Measurements from ENCODE around the gene RBP2.

The RBP2 gene

GRCh38 chr3:139476348-139476747 is at the start of gene RBP2:
Gene RBP2 (minus strand): TSS chr3:139476516. CDS start chr3:139476459, 57 bp downstream.
- Histone ChIP-seq H3K9me3 (ENCODE audit: control insufficient read depth, insufficient read depth, low read length) (no peaks in the 10 kb centered on the region), H3K27me3 (ENCODE audit: control insufficient read depth, insufficient read depth, low read length) (no peaks in the 10 kb centered on the region)

DNA sequence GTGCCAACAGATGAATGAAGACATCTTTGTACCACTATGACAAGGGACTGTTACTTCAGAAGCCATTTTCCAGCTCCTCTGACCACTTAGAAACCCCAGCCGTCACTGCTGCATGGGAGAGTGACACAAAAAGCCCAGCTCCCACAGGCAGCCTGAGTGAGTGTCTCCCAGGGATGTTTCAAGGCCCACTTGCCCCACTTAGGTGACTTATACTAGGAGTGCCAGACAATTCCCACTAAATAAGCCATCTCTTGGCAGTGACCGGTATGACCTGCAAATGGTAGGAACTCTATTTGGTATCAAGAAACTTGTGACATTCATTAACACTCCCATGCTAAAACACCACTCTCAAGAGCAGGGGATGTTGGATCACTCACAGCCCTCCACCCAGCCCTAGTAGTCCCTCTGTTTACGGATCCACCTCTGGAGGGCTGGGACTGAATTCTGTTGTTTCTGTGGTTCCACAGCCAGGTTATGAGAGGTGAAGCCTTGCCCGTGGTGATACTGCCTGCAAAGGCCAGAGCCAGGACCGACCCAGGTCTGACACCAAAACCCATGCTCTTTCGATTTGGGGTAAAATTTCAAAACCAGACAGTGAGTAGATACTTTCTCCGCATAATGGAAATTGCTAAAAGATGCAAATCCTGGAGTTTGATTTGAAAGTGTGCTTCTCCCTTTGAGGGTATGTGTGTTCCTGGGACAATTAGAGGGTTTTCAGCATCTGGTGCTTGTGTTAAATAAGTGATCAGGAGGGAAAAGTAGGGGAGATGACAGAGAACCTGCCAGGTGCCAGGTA is 48.7 kb upstream of the RBP2 start:
- Histone ChIP-seq H3K9ac (ENCODE audit: low read depth, low read length) (no peak overlapping the region), H3K4me3 (ENCODE audit: low read depth, low read length) (no peak overlapping the region), H3K27me3 (ENCODE audit: control insufficient read depth, insufficient read depth, low read length) (peaks cover 10% of the 10 kb centered on the region), H3K4me1 (ENCODE audit: control insufficient read depth, insufficient read depth, low read length) (peaks cover 6% of the 10 kb centered on the region), H3K9me3 (ENCODE audit: control insufficient read depth, insufficient read depth, low read length) (no peaks in the 10 kb centered on the region), H3K36me3 (ENCODE audit: control insufficient read depth, insufficient read depth, low read length) (no peaks in the 10 kb centered on the region)

More at GRCh38 chr3:139476348-139476747, at the start of gene RBP2:
- Histone ChIP-seq H3K4me3 (ENCODE audit: low read depth, low read length) (no peak within 1 kb of the TSS), H3K9ac (ENCODE audit: low read depth, low read length) (no peak within 1 kb of the TSS), H3K36me3 (ENCODE audit: control insufficient read depth, insufficient read depth, low read length) (no peaks in the 10 kb centered on the region), H3K4me1 (ENCODE audit: control insufficient read depth, insufficient read depth, low read length) (no peaks in the 10 kb centered on the region)

DNA sequence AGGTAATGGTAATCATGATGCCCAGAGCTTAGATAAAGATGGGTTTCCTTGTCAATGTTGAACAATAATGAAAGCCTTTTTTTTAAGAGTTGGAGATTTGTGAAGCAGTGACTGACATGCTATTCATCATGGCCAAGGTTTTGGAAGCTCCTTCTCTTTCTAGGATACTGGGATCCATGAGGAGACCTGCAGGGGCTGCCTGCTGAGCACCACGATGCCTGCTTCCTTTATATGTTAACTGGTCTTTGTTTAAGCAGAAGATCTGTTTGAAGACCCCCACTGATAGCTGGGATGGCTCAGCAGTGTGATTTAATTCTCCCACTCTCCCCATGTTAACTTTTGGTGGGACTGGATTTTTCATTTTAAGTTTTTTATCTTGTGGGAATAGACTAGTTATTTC is 47.4 kb upstream of the RBP2 start:
- Histone ChIP-seq H3K9me3 (ENCODE audit: control insufficient read depth, insufficient read depth, low read length) (no peaks in the 10 kb centered on the region), H3K9ac (ENCODE audit: low read depth, low read length) (no peak overlapping the region), H3K4me3 (ENCODE audit: low read depth, low read length) (no peak overlapping the region), H3K4me1 (ENCODE audit: control insufficient read depth, insufficient read depth, low read length) (peaks cover 6% of the 10 kb centered on the region), H3K27me3 (ENCODE audit: control insufficient read depth, insufficient read depth, low read length) (peaks cover 7% of the 10 kb centered on the region), H3K36me3 (ENCODE audit: control insufficient read depth, insufficient read depth, low read length) (no peaks in the 10 kb centered on the region)

- no peak overlapping the region for H3K9ac ChIP-seq (ENCODE audit: low read depth, low read length)
- peaks cover 6% of the 10 kb centered on the region for H3K4me1 ChIP-seq (ENCODE audit: control insufficient read depth, insufficient read depth, low read length)
- H3K4me3 ChIP-seq (ENCODE audit: low read depth, low read length) = no peak overlapping the region
- no peaks in the 10 kb centered on the region for H3K9me3 ChIP-seq (ENCODE audit: control insufficient read depth, insufficient read depth, low read length)
- H3K27me3 ChIP-seq (ENCODE audit: control insufficient read depth, insufficient read depth, low read length) = peaks cover 7% of the 10 kb centered on the region
- H3K36me3 ChIP-seq (ENCODE audit: control insufficient read depth, insufficient read depth, low read length) = no peaks in the 10 kb centered on the region
Measured at GRCh38 chr3:139523166-139523565, 46.9 kb upstream of the RBP2 start.

DNA sequence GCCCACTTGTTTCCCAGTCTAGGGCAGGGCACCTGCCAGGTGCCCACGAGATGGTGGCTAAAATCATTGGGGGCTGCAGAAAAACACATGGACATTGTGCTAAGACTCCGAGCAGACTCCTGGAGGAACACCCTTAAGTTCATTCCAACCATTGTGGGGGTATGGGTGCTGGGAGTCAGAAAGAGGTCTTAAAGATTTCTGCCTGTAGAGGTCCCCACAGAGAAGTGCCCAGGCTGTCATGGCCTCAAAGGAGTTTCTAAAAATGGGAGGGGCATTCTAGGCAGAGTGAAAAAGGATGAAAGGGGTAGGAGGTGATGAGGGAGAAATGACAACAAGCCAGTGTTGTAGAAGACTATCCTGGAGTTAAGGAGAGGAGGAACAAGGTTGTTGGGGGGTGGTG is 46.1 kb upstream of the RBP2 start:
- Histone ChIP-seq H3K27me3 (ENCODE audit: control insufficient read depth, insufficient read depth, low read length) (peaks cover 7% of the 10 kb centered on the region), H3K36me3 (ENCODE audit: control insufficient read depth, insufficient read depth, low read length) (no peaks in the 10 kb centered on the region), H3K9me3 (ENCODE audit: control insufficient read depth, insufficient read depth, low read length) (no peaks in the 10 kb centered on the region), H3K4me1 (ENCODE audit: control insufficient read depth, insufficient read depth, low read length) (peaks cover 6% of the 10 kb centered on the region), H3K4me3 (ENCODE audit: low read depth, low read length) (no peak overlapping the region), H3K9ac (ENCODE audit: low read depth, low read length) (no peak overlapping the region)

- Histone ChIP-seq H3K27me3 (ENCODE audit: control insufficient read depth, insufficient read depth, low read length) (peaks cover 7% of the 10 kb centered on the region), H3K9ac (ENCODE audit: low read depth, low read length) (no peak overlapping the region), H3K36me3 (ENCODE audit: control insufficient read depth, insufficient read depth, low read length) (no peaks in the 10 kb centered on the region), H3K9me3 (ENCODE audit: control insufficient read depth, insufficient read depth, low read length) (no peaks in the 10 kb centered on the region), H3K4me3 (ENCODE audit: low read depth, low read length) (no peak overlapping the region), H3K4me1 (ENCODE audit: control insufficient read depth, insufficient read depth, low read length) (peaks cover 6% of the 10 kb centered on the region)
Measured at GRCh38 chr3:139521816-139522215, 45.5 kb upstream of the RBP2 start.

- peaks cover 6% of the 10 kb centered on the region for H3K4me1 ChIP-seq (ENCODE audit: control insufficient read depth, insufficient read depth, low read length)
- H3K27me3 ChIP-seq (ENCODE audit: control insufficient read depth, insufficient read depth, low read length) = peaks cover 7% of the 10 kb centered on the region
- no peaks in the 10 kb centered on the region for H3K36me3 ChIP-seq (ENCODE audit: control insufficient read depth, insufficient read depth, low read length)
- H3K9me3 ChIP-seq (ENCODE audit: control insufficient read depth, insufficient read depth, low read length) = no peaks in the 10 kb centered on the region
- no peak overlapping the region for H3K9ac ChIP-seq (ENCODE audit: low read depth, low read length)
- no peak overlapping the region for H3K4me3 ChIP-seq (ENCODE audit: low read depth, low read length)
Measured at GRCh38 chr3:139521144-139521543, 44.8 kb upstream of the RBP2 start.

GRCh38 chr3:139519998-139520737 is 43.9 kb upstream of the RBP2 start:
- H3K4me3 ChIP-seq (ENCODE audit: low read depth, low read length) = no peak overlapping the region
- no peak overlapping the region for H3K9ac ChIP-seq (ENCODE audit: low read depth, low read length)
- no peaks in the 10 kb centered on the region for H3K36me3 ChIP-seq (ENCODE audit: control insufficient read depth, insufficient read depth, low read length)
- H3K4me1 ChIP-seq (ENCODE audit: control insufficient read depth, insufficient read depth, low read length) = peaks cover 6% of the 10 kb centered on the region
- peaks cover 5% of the 10 kb centered on the region for H3K27me3 ChIP-seq (ENCODE audit: control insufficient read depth, insufficient read depth, low read length)
- no peaks in the 10 kb centered on the region for H3K9me3 ChIP-seq (ENCODE audit: control insufficient read depth, insufficient read depth, low read length)

- H3K27me3 ChIP-seq (ENCODE audit: control insufficient read depth, insufficient read depth, low read length) = no peaks in the 10 kb centered on the region
- no peak overlapping the region for H3K9ac ChIP-seq (ENCODE audit: low read depth, low read length)
- no peak overlapping the region for H3K4me3 ChIP-seq (ENCODE audit: low read depth, low read length)
- H3K36me3 ChIP-seq (ENCODE audit: control insufficient read depth, insufficient read depth, low read length) = no peaks in the 10 kb centered on the region
- H3K4me1 ChIP-seq (ENCODE audit: control insufficient read depth, insufficient read depth, low read length) = peaks cover 3% of the 10 kb centered on the region
- H3K9me3 ChIP-seq (ENCODE audit: control insufficient read depth, insufficient read depth, low read length) = no peaks in the 10 kb centered on the region
Measured at GRCh38 chr3:139518926-139519842, 42.9 kb upstream of the RBP2 start.

DNA sequence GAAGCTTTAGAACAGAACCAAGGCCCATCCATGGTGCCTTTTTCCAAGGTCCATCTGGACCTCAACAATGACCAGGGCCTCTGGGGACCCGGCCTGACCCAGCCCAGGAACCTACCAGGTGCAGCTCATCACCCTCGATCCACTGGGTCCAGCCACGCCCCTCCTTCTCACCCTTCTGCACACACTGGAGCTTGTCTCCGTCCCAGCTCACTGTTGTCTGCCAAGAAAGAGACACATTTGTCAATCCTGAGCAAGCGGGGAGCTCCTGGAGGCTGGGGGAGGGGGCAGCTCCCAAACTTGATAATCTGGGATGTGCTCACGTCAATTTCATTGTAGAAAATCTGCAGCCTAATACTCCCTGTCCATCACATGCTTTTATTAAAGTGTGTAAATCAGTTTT is 42.0 kb upstream of the RBP2 start:
- Histone ChIP-seq H3K9ac (ENCODE audit: low read depth, low read length) (no peak overlapping the region), H3K4me1 (ENCODE audit: control insufficient read depth, insufficient read depth, low read length) (no peaks in the 10 kb centered on the region), H3K36me3 (ENCODE audit: control insufficient read depth, insufficient read depth, low read length) (no peaks in the 10 kb centered on the region), H3K4me3 (ENCODE audit: low read depth, low read length) (no peak overlapping the region), H3K27me3 (ENCODE audit: control insufficient read depth, insufficient read depth, low read length) (no peaks in the 10 kb centered on the region), H3K9me3 (ENCODE audit: control insufficient read depth, insufficient read depth, low read length) (no peaks in the 10 kb centered on the region)

DNA sequence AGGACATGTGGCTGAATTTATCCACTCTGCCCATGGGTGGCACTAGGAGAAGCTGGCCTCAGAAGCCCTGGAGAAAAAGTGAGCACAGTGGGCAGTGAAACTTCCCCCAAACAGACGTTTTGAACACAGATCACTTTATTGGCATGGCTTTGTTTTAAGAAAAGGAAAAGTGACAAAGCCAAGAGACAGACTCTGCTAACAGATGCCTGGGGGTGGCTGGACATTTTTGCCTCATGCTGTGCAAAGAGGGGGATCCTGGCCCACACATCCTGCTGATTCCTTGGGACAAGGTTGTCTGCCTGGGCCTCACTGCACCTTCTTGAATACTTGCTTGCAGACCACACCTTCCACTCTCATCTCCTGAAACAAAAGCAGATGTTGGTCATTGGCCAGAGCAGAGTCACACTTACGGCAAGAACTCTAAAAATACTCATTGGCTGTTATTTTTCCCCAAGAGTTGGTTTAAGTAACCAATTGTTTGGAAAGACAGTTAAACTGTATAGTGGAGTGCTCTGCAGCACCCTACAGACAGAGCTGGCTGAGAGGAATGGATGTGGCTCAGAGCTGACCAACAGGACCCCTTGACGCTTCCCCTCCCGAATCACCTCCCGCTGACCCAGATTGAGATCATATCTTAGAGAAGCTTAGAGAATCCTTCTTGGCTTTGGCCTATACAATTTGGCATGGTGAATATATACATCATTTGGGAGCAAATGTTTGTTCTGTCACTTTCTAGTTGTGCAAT is 41.2 kb upstream of the RBP2 start:
- Histone ChIP-seq H3K4me3 (ENCODE audit: low read depth, low read length) (no peak overlapping the region), H3K27me3 (ENCODE audit: control insufficient read depth, insufficient read depth, low read length) (peaks cover under 1% of the 10 kb centered on the region), H3K36me3 (ENCODE audit: control insufficient read depth, insufficient read depth, low read length) (no peaks in the 10 kb centered on the region), H3K9ac (ENCODE audit: low read depth, low read length) (no peak overlapping the region), H3K9me3 (ENCODE audit: control insufficient read depth, insufficient read depth, low read length) (no peaks in the 10 kb centered on the region), H3K4me1 (ENCODE audit: control insufficient read depth, insufficient read depth, low read length) (no peaks in the 10 kb centered on the region)

Data from iPS-15b (cell line).